Thyroid gland (tissue), 4 donors: ENCODE results near the gene MYO1G.

ENCODE experiments used
- CTCF ChIP-seq, 6 experiments: fragments of 200-600 bp in 3 of 6; fragments of 450-650 bp in 3 of 6; sonication (generic) in 3 of 6; IDR thresholded peaks; one replicate each; pipeline ENCODE4 v1.5.1; 2016 to 2019; ENCODE audit warnings: antibody characterized with exemption in 6 of 6, mild to moderate bottlenecking in 2 of 6, inconsistent platforms in 1 of 6, moderate library complexity in 1 of 6
- POLR2A ChIP-seq, 2 donors: fragments of 450-650 bp; IDR thresholded peaks; one replicate each; pipeline ENCODE4 v1.6.1; 2017; ENCODE audit warnings: antibody characterized with exemption in 2 of 2, mild to moderate bottlenecking in 2 of 2, moderate library complexity in 1 of 2

GRCh38 chr7:44983742-44984477 is 5.1 kb upstream of the MYO1G start:
- TF ChIP-seq CTCF (IDR thresholded peaks at IDR 0.05), result no peak
- TF ChIP-seq POLR2A (IDR thresholded peaks at IDR 0.05), result no peak
